Mucosa of gallbladder (tissue), 1 donor: ENCODE results near the gene RNU6-1. TPM values are rescaled to one million over a fixed set of nuclear protein-coding genes. Genes with fewer than 3 reads are reported as not detected.

Experiments used
- DNase-seq: peaks from one replicate; pipeline ENCODE4 v3.0.0-alpha.2; 2020; ENCODE audit warnings: low spot score
- total RNA-seq: library from RNA; stranded (reverse); gene quantifications from one replicate; pipeline ENCODE4 v1.2.1, GENCODE V29; 2021
- donor health status: DM: no; HTN: no; CAD: no.

Gene RNU6-1
- total RNA-seq, 1 donor from 2014 or later = not detected

DNA sequence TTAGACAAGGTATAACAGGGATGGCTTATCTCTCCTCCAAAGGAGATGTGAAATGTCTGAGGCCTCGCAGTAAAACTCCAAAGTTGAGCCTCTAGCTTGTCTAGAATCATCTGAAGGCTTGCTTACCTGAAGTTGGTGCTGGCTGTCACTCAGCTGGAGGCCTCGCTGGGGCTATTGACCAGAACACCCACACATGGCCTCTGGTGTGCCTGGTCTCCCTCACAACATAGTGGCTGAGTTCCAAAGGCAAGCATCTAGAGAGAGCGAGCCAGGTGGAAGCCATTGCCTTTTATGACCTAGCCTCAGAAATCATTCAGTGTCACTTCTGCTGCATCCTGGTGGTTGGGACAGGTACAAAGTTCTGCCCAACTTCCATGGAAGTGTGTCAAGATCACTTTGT lies 17.4 kb upstream of the RNU6-1 start:
- DNase-seq = no peak

DNA sequence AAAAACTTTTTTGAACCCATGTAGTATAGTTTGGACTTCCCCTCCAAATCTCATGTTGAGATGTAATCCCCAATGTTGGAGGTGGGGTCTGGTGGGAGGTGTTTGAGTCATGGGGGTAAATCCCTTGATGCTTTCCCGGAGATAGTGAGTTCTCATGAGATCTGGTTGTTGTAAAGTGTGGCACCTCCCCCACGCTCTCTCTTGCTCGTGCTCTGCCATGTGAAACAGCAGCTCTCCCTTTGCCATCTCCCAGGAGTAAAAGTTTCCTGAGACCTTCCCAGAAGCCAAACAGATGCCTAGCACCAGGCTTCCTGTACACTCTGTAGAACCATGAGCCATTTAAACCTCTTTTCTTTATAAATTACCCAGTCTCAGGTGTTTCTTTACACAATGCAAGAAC lies 16.0 kb upstream of the RNU6-1 start:
- no peak for DNase-seq

DNA sequence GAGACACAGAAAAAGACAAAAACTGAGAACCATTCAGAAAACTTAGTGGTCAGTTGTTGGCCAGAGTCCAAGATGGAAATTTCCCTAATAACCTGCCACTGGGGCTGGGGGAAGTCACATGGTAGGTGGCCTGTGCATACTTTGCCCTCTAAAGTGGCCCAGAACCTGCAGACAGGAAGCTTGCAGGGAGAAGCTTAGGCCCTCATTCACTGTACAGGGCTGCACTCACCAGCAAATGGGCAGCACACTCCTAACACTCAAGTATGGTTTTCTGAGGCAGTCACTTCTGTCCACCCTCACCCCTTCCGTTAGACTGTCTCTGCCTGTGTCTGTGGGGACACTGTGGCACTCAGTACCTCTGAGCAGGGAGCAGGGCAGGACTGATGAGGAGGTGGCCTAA lies 14.5 kb upstream of the RNU6-1 start:
- DNase-seq = no peak

DNA sequence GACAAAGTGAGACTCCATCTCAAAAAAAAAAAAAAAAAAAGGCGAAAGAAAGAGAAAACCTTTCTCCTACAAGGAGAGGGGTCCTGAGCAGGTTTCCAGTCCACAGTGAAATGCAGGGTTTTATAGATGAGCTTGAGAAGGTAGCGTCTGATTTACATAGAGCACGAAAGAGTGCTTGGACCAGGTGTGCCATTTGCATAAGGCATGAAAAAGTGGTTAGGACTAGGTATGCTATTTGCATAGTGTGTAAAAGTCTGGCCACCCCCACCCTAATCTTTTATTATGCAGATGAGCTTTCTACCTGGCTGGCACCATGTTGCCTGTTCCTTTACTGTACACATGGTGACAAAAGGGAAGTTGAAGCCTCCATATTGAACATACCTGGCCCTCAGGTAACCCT lies 13.6 kb upstream of the RNU6-1 start:
- no peak for DNase-seq

DNA sequence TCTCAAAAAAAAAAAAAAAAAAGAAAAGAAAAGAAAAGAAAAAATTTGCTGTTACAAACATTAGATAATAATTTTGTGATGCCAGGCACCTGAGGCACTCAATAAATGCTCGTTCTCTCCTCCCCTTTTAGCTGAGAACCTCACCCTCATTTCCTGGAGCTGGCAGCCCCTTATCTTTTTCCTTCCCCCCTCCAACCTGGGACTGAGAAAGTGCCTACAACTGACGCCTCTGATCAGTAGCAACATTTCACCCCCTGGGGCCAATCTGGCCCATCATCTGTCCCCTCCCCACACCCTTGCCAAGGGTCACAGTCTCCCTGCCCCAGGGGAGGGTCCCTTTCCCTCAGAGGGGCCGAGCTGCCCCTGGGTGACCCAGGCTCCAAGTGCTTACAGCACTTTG lies 12.6 kb upstream of the RNU6-1 start:
- no peak for DNase-seq

DNA sequence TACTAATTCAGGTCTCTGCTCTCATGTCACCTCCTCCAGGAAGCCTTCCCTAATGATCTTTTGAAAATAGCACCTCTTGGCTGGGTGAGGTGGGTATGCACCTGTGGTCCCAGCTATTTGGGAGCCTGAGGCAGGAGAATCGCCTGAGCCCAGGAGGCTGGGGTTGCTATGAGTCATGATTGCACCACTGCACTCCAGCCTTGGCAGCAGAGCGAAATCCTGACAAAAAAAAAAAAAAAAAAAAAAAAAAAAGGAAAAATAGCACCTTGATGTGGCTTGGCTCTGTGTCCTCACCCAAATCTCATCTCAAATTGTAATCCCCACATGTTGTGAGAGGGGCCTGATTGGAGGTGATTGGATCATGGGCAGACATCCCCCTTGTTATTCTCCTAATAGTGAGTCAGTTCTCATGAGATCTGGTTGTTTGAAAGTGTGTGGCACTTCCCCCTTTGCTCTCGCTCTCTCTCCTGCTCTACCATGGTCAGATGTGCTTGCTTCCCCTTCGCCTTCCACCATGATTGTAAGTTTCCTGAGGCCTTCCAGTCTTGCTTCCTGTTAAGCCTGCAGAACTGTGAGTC lies 11.2 kb upstream of the RNU6-1 start:
- no peak for DNase-seq

DNA sequence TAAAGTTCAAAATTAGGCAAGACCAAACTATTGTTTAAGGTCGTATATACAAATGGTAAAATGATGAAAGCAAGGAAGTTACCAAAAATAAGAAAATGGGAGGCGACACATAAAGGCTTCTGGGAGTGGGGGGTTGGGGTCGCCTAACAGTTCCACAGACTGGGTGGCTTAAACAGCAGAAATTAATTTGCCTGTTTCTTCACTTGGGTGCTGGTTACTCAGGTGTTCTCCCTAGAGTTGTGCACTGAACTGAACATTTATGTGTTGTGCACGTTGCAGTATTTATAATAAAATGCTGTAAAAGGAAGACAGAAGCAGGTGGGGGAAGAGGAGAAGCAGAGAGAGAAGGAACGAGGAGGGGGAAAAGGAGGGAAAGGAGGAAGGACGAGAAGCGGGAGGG lies 10.5 kb upstream of the RNU6-1 start:
- no peak for DNase-seq

DNA sequence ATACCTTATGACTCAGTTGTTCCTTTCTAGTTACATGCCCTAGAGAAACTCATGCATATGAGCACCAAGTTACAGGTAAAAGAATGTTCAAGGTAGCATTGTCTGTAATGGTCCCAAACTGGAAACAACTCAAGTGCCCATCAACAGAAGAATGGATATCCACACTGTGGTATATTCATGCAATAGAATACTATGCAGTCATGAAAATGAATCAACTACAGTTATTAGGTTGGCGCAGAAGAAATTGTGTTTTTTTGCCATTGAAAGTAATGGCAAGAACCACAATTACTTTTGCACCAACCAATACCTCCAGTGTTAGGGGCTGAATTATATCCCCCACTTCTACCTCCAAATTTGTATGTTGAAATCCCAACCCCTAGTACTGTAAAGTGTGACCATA lies 9.7 kb upstream of the RNU6-1 start:
- no peak for DNase-seq

DNA sequence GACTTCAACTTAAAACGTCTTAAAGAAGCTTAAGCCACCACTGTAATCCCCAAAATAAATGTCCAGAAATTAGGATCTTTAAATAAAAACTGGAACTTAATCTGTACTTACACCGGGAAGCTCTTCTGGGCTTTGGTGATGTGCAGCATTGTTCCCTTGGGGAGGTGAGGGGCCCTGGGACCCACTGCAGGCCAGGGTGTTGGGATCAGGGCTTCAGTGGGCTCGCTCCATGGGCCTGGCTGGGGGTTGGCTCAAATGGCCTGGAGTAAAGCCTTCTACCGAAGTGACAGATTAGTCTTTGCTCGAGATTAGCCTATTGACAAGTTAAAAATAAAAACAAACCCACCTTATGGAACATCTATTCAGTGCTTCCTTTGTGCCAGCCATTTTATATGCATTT lies 6.1 kb upstream of the RNU6-1 start:
- no peak for DNase-seq

DNA sequence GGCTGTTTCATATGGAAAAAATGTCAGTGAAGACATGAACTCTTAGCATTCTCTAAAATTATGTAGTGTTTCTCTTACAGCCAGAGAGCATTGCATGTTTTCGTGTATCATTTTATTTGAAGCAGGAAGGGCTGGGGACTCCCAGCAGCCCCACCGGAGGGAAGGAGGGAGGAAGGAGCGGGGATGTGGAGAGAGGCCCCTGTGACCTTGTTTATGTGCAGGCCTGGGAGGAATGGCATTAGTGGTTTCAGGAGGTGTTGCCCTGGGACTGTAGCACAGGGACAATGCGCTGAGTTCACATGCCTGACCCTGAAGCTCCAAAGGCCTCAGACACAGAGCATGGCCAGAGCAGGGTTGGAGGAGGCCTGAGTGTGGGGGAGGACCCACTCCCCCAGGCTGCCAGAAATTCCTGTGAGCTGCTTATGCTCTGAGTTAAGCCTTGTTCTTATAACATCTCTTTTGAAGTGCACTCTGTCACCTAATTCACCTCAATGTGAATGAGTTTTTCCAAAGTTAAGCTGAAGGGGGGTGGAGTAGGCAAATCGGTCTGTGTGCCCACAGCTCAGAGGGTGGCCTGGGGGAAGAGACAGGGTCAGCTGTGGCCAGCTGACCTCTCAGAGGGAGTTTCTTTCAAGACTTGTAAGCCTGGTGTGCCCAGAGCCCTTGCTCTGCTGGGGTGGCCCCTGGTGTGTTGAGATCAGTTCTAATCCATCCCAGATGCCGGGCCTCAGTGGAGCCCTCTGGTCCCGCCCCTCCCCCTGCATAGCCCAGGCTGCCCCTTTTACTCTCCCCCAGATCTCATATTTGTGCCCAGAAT lies 3.9 kb upstream of the RNU6-1 start:
- DNase-seq = no peak

DNA sequence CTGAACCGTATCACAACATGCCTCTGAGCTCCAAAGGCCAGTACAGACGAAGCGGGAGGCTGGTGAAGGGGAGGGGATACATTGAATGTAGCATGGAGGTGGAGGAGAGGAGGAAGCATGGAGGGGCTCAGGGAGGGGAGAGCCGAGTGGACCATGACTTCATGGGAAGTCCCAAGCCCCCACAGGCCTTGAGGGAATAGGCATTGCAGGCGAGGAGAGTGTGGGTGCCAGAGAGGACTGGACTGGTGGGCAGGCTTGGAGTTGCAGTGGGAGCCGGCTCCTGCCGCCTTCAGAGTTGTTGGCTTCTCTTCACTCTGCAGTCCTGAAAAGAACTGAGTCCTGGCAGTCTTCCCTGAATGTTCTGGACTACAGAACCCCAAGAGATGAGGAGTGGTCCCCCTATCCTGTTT lies 3.3 kb upstream of the RNU6-1 start:
- DNase-seq = no peak

DNA sequence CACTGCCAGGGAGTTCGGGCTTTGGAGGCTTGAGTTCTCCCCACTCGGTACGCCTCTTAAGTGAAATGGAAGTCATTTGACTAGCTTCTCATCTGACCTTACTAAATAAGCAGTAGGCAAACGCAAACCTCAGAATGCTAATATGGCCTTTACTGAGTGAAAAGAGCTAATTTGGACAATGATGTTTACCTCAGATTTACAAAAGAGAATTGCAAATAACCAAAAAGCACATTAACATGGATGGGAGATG lies 1.6 kb upstream of the RNU6-1 start:
- DNase-seq = no peak

DNA sequence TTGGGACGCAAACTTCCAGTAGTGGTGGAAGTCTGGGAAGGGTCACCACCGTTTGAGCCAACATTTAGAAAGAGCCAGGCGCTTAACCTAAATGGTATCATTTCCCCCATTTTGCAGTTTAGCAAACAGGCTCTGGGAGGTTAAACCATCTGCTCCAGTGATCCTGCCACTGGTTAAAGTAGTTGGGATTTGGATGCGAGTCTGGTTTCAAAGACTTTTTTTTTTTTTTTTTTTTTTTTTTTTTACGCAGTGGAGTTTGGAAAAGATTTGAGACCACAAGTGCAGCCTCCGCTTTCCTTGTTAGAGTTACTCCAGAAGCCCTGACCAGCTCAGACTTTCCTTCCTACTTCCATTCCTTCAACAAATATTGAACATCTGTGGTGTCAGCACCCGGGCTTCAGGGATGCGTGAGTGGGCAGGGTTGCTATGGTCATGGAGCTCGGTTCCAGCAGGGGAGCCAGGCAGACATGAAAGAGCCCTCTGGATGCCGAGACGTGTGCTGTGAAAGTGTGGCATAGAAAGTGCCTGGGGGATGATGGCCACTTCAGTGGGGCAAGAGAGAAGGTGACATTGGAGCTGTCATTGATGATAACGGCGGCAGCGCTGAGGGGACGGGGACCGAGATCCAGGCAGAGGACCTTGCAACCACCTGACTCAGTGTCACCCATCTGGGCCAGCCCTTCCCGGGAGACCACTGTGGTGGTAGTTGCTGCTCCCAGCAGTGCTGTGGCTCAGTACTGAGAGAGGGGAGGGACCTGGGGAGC lies 1.1 kb upstream of the RNU6-1 start:
- no peak for DNase-seq

DNA sequence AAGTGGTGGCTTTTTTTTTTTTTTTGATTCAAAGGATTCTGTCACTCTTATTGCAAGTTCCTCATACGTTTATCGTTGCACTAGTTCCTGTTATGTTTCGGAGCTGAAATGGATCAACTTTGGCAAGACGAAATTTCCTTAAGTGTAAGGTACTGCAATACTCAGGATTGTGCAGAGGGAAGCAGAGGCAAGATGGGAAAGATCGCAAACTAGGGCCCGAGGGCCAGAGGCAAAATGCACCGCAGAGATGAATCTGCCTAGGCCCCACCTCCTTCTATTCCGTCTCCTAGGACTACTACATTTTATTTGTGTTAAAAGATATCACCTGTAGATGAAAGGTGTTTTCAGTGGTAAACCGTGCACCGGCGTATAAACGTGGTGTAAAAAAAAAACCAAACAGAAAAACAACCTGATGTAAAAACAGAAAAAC lies 331 bp downstream of the RNU6-1 start:
- no peak for DNase-seq

DNA sequence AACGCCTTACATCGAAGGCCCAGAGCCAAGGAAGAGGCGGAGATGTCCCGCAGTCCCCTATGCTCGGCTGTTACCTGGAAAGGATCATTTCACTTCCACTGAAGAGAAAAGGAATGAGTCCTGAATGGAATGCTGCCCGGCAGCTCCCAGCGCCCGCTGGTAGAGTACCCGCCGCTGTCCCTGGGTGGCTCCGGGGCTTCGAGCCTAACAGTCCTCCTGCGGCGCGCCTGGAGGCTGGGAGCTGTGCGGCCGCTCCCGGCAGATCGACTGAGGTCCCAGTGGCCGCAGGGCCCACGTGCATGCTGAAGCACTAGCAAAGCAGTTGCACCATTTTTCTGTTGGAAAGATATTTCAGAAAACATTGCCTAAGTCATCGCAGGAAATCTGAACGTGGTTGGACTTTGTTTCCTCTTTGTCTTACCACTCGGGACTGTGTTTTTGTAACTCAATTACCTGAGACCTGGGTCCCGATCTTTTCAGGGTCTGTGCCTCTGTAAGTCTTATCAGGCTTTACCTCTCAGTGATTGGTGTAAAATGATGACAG lies 984 bp downstream of the RNU6-1 start:
- DNase-seq = peak; percentile 62

DNA sequence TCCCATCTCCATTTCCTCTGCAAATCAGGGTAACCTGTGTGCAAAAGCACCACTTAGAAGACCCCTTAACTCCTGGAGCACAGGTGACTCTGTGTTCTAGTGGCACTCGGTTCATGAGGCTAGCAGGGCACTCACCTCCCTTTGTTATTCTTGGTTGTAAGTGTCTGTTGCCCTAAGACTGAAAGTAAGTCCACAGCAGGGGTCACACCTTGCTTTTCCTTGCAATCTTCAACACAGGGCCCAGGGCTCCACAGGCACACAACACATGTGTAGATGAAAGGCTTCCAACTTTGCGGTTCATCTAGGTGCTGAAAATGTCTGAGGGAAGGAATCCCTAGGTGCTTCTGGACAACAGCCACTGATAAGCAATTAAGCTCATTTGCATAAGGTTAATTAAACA lies 2.9 kb downstream of the RNU6-1 start:
- no peak for DNase-seq

DNA sequence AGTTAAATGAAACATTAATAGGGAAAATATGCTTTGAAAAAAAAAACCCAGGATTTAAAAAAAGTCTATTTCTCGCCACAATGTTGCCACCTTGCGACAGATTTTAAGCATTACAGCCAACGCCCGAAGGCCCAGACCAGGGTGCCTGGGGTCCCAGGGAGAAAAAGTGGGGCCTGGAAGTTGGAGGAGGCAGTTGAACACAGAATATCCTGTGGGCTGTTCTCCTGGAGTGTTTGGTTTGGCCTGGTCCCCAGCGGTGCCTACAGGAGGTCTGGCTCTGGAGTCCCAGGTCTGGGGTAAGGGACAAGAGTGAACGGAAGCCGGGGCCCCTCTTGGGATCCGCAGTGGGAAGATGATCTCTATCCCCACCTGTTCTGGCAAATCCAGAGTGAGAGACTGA lies 3.4 kb downstream of the RNU6-1 start:
- DNase-seq = peak; percentile 50

DNA sequence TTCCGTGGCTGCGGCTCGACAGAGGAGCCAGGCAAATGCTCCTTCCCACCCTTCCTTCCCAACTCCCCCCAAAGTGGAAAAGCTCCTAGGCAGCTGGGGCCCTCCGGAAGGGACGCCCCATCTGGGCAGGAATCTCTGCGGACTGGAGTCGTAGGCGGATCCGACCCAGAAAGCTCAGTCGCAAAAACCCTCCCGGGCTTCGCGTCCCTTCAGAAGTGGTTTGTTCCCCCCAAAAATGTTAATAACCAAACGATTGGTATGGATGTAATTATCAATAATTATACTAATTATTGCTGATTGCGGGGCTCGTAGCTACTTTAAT lies 3.8 kb downstream of the RNU6-1 start:
- no peak for DNase-seq

DNA sequence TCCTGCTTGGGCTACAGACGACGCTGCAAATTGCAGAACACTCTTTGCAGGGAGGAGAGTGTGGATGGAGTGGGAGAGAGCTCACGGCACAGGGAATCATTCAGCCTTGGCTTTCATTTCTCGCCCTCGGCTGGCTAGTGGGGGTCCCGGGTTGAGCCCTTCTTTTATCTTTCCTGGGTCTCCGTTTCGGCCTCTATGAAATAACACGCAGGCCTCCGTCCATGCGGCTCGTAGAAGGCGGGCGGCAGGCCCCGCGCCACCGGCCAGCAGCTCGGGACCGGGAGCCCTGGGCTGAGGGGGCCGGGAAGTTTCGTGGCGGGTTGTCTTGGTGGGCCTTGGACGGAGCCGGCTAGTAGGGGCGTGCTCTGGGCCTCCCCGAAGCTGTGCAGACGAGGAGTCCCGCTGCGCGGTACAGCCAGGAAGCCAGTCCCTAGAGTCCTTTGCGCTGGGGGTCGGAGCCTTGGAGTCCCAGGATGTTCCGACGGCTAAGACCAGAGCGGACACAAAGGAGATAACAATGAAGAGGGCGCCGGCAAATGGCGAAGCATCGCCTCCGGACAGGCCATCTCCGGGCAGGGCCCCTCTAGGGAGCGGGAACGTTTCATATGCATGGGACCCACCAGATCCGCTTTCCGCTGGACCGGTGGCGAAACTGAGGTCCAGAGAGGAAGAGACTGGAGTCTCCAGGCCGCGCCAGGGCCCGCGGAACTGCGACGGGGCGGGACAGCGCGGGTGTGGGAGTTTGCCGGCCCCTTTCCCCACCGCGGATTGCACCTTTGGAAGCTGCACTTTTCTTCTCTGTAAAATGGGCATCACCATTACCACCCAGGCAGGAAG lies 4.3 kb downstream of the RNU6-1 start:
- DNase-seq = no peak

DNA sequence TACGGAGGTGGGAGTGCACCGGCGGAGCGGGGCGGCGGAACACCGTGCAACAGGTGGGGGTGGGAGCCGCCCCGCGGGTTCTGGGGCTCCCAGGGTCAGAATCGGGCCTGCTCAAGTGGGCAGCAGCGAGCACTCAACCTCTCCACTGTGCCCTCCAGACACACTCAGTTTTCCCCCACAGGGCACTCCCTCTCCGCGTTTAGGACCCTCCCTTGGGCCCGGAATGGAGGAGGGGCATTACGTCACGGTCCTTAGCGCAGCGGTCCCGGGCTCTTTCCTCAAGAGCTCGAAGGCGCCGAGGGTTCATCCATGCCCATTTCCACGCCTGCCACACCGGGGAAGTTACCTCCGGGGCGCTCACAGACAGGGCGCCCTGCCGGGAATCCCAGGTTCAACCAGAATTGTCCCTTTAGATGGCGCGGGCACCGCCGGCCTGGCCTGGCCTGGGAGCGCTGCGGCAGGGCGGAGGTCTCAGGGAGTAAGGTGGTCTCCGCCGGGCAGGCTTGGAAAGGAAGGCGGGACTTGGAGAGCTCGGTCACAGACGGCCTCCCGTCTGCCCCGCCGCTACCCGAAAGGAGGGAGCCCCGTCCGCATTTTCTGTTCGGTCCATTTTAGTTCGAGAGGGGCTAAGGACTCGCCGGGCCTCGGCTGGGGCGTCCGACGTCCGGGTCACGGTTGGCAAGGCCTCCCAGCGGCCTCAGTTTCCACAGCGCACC lies 5.1 kb downstream of the RNU6-1 start:
- no peak for DNase-seq

DNA sequence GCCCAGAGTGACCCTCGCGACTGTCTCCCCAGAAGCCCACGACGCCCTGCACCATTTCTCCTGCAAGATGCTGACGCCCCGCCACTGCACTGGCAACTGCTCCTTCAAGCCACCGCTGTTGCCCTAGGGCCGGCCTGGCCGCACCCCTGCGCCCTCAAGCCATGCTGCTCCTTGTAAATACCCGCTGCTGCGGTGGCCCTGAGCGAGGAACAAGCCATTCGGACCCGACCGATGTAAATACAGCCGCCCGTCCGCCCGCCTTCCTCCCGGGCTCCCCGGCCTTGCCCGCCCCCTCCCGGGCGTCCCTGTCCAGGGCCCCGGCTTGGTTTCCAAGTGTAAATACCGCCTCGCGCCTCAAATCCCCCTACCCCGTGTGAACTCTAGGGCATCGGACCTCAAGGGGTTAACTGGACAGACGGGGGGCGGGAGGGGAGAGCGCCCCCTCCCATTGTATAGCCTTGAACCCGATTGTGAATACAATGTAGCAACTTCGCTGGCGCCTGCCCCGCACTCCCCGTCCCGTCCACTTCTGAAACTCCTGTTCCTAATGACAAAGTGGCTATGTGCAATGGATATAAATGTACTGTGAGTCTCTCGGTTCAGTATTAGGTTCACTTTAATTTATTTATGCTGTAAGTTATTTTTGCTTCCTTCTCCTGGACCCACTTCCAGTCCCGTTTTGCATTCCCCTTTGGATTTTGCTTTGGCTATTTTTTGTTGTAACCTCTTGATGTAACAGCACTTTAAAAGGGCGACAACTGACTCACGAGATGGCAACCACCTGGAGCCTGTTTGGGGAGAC lies 5.9 kb downstream of the RNU6-1 start:
- DNase-seq = no peak
